SW 1271 (cell line): ENCODE measurements around the gene FN1.
"Not testable (repeated sequence)": the region's sequence is repeated elsewhere in the genome, so short reads cannot be mapped to it uniquely, and the experiment has no call there.

Experiments used
- DNase-seq, 2 experiments: peaks; one replicate each; lab custom pipeline; 2025; lab: John Stamatoyannopoulos, UW

FN1 gene

DNA sequence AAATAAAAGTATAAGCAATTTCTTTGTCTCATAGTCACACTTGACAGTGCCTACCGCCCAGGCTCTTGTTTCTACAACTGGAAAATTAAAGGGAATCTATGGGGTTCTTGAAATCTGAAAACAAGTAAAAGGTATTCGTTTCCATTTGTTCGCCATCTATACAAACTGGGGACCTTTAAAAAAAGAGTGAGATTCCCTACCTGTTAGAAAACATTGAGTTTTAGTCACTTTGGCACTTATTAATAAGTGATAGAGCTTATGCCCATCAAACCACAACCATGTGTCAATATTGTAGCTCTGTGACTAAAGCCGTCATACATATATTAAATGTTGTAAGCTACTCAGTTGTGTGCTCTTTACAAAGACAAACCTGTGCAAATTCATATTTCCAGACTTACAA lies 13.2 kb downstream of the FN1 start:
- DNase-seq: no peak

GRCh38 chr2:215421859-215422461 lies 13.9 kb downstream of the FN1 start:
- no peak for DNase-seq

DNA sequence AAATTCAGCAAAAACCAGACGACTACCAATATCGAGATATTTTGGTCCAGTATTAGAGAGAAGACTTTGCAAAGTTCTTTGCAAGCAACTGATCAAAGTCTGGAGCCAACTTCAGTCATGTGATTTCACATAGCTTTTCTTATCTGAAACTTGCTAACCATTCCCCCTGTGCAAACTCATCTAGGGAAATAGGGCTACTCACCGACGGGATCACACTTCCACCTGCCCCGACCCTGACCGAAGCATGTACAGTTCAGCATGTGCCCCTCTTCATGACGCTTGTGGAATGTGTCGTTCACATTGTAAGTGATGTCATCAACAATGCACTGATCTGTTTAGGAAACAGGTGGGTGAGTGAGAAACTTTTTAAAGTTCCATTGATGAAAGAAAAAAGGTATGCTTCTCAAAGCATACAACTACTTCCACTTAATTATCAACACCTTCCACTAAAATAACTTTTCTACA lies 15.4 kb downstream of the FN1 start:
- DNase-seq: no peak

GRCh38 chr2:215419769-215420470 lies 15.9 kb downstream of the FN1 start:
- DNase-seq: no peak

GRCh38 chr2:215419113-215419512 lies 16.8 kb downstream of the FN1 start:
- DNase-seq: no peak

DNA sequence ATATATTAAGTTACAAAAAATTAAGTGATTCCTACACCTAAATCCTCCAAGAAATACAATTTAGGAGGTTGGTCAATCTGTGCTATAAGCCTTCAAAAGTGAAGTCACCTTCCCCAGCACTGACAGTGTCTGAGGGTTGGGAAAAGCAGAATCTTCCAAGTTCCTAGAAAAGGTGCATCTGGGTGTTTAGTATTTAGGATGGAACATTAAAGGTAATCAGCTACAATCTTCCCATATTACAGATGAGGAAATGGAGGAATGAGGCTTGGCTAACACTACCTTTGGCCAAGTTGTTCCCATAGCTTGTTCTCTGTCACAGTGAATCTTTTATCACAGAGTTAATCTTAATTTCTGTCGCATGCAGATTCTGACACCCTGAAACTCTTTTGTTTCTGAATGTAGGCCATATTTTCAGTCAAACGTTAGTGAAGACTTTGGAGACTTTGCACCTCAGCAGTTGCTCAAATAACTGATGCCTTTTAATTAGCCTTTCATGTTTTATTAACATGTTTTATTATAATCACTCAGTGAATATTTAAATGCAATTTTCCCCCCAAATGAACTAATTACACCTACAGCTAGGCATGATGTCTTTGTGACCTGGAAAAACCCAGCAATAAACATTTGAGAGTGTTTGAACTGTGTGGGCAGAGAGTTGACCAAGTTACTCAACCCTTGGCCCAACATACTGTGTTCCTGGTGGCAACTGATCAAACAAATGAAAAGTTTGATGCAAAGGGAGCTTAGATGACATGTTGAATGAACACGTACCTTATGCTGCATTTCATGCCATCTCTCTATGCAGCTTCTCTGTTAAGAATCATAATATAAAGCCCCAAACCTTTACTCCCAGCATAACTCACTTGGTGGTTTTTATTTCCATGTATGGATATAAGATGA lies 17.6 kb downstream of the FN1 start:
- DNase-seq: no peak

- no peak for DNase-seq
Measured at GRCh38 chr2:215417400-215417951, 18.4 kb downstream of the FN1 start.

DNA sequence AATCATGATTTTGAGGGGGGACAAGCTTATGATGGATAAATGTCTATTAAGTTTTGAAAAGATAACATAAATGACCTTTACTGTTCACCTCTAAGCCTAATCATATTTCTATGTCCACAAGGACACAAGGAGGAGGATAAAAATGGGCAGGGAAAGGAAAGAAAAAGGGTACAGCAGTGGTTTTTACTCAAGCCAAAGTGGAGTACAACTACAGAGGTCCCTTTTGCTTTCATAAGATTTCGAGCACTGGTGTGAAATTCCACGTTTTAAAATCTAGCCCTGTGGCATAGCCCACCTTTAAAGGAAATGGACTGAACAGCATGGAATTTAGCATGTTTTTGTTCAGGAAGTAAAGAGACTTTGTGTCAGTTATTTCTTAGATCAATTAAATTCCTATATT lies 19.2 kb downstream of the FN1 start:
- DNase-seq: no peak

DNA sequence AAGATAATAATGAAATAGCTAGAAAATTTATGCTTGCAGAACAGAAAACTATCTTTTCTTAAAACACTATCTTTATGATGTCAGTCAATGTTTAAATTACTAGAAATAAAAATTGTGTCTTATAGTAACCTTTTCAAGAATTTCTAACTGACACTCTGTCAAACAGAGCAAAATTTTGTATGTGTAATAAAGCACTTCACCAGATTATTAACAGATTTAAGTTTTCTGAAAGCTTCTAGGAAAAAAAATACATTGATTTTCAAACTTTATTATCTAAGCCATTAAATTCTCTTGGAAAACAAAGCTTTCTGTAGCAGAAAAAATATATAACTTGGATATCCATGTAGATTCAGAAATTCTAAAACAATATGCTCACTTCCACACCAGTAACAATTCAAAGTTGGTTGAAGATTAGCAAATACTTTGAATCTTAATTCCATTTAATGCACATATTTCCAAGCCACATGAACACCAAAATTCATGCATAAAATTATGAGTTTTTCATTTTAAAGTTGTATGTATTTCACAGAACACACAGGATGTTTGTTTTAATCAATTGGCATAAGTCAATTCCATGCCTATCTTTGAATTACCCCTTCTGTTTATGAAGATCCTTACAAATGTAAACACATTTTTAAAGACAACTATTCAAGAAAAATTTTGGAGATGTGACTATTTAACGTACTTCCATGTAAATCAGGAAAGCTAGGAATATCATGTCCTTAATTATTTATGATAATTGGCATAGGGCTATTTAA lies 19.9 kb downstream of the FN1 start:
- no peak for DNase-seq

- DNase-seq: no peak
Measured at GRCh38 chr2:215415218-215415617, 20.6 kb downstream of the FN1 start.

- DNase-seq: no peak
Measured at GRCh38 chr2:215414674-215415073, 21.2 kb downstream of the FN1 start.

- DNase-seq: no peak
Measured at GRCh38 chr2:215413974-215414373, 21.9 kb downstream of the FN1 start.

- no peak for DNase-seq
Measured at GRCh38 chr2:215413484-215413777, 22.4 kb downstream of the FN1 start.

DNA sequence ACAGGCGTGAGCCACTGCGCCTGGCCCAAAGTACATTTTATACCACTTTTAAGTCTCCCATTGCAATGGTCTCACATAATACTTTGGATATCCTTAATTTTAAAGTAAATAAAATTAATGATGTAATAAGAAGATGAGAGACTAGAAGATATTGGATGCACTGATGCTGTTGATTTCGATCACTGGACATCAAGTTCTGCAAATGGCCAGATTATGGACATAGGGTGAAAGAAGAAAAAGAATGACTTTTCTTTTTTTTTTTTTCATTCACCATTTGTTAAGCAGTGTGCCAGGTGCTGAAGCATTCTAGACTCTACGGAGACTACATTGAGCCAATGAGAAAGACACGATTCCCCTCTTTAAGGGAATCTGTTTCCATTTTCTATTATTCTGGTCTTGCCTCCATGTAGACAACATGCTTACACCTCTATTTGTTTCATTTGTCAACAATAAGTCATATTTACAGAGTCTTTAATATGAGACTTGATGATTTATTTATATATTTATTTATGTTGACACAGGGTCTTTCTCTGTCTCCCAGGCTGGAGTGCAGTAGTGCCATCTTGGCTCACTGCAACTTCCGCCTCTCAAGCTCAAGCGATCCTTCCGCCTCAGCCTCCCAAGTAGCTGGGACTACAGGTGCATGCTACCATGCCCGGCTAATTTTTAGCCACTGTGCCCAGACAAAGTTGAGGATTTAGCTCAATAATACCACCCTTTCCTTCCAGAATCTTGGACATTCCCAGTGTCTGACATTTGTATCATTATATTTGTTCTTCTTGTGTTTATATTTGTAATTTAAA lies 23.7 kb downstream of the FN1 start:
- DNase-seq: no peak

GRCh38 chr2:215410932-215411285 lies 25.0 kb downstream of the FN1 start:
- peak; percentile 21 to 78 for DNase-seq

DNA sequence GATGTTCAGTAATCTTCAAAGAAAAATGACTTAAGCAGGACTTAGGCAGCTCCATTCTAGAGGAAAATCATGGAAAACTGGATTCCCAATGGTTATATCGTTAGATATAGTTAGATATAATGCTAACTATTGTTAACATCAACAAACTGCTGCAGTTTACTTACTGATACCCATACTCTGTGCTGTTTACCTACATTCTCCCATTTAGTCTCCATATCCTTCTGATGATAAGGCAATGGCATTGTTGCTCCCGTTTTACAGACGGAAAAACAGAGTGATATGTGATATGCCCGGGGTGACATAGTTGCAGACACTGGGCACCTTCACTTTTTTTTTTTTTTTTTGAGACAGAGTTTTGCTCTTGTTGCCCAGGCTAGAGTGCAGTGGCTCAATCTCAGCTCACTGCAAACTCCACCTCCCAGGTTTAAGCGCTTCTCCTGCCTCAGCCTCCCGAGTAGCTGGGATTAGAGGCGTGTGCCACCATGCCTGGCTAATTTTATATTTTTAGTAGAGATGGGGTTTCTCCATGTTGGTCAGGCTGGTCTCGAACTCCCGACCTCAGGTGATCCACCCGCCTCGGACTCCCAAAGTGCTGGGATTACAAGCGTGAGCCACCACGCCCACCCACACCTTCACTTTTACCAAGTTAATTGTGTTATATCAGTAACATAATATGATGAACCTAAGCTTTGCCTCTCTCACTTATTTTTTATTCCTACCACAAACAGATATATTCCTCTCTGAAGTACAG lies 25.5 kb downstream of the FN1 start:
- DNase-seq: not testable (repeated sequence)

DNA sequence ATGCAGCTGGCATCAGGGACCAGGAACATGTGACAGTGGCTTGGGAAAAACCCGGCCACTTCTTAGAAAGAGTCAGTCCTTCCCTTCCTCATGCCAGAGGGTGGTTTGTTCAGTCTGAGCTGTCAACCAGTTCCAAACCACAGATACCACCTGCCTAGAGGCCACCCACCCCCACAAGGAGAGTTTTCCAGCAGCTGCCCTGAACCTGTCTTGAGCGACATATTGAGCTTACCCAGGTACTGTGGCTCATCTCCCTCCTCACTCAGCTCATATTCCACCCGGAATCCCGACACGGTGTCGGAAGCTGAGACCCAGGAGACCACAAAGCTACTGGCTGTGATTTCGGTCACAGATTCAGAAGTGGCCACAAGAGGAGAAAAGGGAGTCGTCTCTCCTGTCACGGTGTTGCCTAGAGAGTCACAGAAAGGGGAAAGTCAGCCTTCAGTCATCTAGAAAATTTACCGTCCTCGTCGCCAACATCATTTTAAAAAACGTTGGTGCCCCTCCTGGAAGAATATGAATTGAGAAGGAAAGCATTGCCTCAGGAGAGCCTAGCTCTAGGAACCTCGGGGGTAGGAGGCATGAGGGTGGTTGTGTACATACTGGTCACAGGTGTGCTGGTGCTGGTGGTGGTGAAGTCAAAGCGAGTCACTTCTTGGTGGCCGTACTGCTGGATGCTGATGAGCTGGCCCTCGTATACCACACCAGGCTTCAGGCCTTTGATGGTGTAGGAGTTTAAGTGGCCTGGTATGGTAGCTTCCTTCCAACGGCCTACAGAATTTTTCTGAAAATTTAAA lies 26.3 kb downstream of the FN1 start:
- no peak for DNase-seq

DNA sequence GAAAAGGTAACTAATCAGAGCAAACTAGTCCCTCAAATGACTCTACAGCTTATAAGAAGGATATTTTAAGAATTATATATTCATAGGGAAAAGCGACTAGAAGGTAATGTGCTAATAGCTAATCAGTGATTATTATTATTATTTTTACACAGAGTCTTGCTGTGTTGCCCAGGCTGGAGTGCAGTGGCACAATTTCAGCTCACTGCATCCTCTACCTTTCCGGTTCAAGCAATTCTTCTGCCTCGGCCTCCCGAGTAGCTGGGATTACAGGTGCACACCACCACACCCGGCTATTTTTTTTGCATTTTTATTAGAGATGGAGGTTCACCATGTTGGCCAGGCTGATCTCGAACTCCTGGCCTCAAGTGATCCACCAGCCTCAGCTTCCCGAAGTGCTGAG lies 27.4 kb downstream of the FN1 start:
- not testable (repeated sequence) for DNase-seq

DNA sequence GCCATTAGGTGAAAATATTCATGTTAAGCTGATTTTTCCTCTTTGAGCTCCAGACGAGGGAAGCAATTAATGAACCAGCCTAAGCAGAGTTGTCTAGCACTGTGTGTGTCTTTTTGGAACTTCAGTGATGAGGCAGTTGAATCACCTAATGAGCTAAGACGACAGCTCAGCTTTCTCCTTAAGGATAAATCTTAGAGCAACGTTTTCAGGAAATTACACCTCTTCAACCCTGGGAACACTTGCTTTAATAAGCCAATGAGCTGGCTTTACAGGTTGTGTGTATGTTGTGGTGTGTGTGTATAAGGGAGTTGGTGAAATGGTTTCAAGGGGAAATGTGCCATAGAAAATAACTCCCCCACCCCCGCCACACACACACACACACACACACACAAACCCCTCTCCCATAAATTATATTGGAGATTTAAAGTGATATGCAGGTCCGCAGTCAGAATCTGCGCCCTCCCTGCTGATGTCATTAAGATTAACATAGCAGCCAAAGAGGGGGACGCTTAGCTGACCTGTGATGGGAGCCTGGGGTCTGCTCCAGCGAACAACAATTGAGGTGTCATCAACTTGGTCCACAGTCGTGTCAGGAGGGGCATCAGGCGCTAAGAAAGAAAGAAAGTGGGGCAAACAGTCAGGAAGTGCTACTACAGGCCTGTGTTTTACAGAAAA lies 28.1 kb downstream of the FN1 start:
- no peak for DNase-seq
